T-helper 2 cell treated with Interferon-gamma antibody and Interleukin-4, amounts not matched to agents 5 μg/mL and 100 μg/mL, for 36 hours (primary cell): Measurements from ENCODE around the gene ATP9B.

Experiments
- DNase-seq: peaks from one replicate; pipeline ENCODE4 v3.0.0; 2021; ENCODE audit warnings: low spot score
- H3K27ac Mint-ChIP-seq: one replicate; pipeline ENCODE4 v1.8.0; 2021; ENCODE audit warnings: mild to moderate bottlenecking, mixed read lengths
- H3K27me3 Mint-ChIP-seq: one replicate; pipeline ENCODE4 v1.8.0; 2021; ENCODE audit warnings: low read depth, mixed read lengths
- H3K36me3 Mint-ChIP-seq: one replicate; pipeline ENCODE4 v1.8.0; 2021; ENCODE audit warnings: low read depth, mixed read lengths
- H3K4me1 Mint-ChIP-seq: one replicate; pipeline ENCODE4 v1.8.0; 2021; ENCODE audit warnings: low read depth, mixed read lengths
- H3K4me3 Mint-ChIP-seq: one replicate; pipeline ENCODE4 v1.8.0; 2022; ENCODE audit warnings: mild to moderate bottlenecking, moderate library complexity, mixed read lengths
- H3K9me3 Mint-ChIP-seq: one replicate; pipeline ENCODE4 v1.8.0; 2021; ENCODE audit warnings: mixed read lengths

The ATP9B gene

DNA sequence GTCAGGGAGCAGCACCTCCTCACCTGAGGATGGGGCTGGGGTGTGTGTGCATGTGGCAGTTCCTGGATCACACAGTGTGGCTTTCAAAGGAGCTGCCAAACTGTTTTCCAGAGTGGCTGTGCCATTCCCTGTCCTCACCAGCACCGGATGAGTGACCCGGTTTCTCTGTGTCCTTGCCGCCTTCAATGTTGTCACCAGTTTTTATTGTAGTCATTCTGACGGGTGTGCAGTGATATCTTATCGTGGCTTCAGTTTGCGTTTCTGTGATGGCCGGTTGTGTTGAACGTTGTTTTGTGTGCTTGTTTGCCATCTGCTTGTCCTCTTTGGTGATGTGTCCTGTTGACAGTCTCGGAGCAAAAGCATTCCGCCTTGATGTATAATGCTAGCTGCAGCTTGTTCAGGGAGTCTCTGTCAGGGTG, 108.9 kb downstream of the ATP9B start:
- H3K4me3 Mint-ChIP-seq: no peak overlapping the region

GRCh38 chr18:79182047-79182713, 113.0 kb downstream of the ATP9B start:
- DNase-seq: no peak
- Mint-ChIP-seq H3K27me3 (no peaks in the 10 kb centered on the region), H3K27ac (no peak overlapping the region), H3K4me1 (peaks cover 3% of the 10 kb centered on the region), H3K36me3 (no peaks in the 10 kb centered on the region), H3K9me3 (no peaks in the 10 kb centered on the region), H3K4me3 (no peak overlapping the region)

More for the DNA sequence above, 108.9 kb downstream of the ATP9B start:
- Mint-ChIP-seq H3K4me1 (peaks cover 3% of the 10 kb centered on the region), H3K9me3 (no peaks in the 10 kb centered on the region), H3K36me3 (peaks cover 2% of the 10 kb centered on the region), H3K27me3 (no peaks in the 10 kb centered on the region), H3K27ac (no peak overlapping the region)
- DNase-seq: no peak

DNA sequence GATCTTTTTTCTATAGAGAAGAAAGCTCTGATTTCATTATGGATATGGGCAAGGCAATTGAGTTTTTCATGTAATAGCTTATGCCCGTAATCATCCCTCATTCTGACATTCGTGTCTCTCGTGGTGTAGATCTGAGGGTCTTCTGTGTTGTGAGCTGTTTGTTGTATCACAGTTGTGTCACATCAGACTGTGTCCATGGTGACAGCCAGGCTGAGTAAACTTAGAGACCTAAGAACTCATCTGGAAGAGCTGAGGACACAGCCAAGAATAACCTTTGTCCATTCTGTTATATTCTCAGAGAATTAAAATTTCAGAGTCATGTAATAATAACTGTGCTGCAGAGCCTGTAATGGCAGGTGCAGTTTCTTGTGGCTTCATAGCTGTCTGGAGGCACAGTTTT, 116.5 kb downstream of the ATP9B start:
- no peak overlapping the region for H3K4me3 Mint-ChIP-seq

GRCh38 chr18:79186649-79187048, 117.5 kb downstream of the ATP9B start:
- H3K27ac Mint-ChIP-seq: no peak overlapping the region
- peaks cover 1% of the 10 kb centered on the region for H3K36me3 Mint-ChIP-seq
- H3K4me1 Mint-ChIP-seq: peaks cover 4% of the 10 kb centered on the region

More for the DNA sequence above, 116.5 kb downstream of the ATP9B start:
- DNase-seq: no peak
- Mint-ChIP-seq H3K27ac (no peak overlapping the region), H3K9me3 (no peaks in the 10 kb centered on the region), H3K36me3 (no peaks in the 10 kb centered on the region), H3K27me3 (no peaks in the 10 kb centered on the region), H3K4me1 (peaks cover 3% of the 10 kb centered on the region)

DNA sequence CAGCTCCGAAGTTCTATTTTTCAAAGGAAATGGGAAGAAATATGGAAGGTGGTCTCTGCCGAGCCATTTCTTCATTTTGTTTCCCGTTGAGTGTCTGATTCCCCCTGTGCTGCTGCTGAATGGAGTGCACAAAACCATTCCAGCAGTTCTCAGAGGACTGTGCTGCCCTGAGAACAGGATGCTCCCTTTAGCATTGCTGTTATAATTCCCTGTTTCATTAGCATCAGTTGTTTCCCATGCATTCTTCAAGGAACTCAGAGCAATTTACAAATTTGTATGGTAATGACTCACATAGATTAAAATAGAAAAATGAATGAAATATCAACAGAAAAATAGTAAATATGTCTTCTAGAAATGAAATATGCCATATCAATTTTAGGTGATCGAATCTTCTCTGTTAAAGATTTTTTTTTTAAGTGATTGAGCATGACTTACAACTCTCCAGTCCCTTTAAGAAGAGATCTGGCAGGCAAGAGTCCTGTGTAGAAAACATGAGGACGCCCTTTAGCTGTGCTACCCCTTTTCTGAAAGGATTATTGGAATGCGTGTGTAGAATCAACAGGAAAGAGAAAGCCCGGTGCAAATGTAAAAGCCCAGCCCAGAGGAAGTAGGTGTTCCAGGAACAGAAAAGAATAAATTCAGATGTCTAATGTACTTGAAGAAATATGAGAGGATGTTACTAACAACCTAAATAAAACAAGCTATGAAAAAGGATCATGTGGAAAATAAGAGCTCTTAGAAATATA, 118.5 kb downstream of the ATP9B start:
- DNase-seq: no peak
- Mint-ChIP-seq H3K9me3 (no peaks in the 10 kb centered on the region), H3K4me3 (no peak overlapping the region), H3K27ac (no peak overlapping the region), H3K27me3 (no peaks in the 10 kb centered on the region), H3K36me3 (peaks cover 1% of the 10 kb centered on the region), H3K4me1 (peaks cover 5% of the 10 kb centered on the region)

More at GRCh38 chr18:79186649-79187048, 117.5 kb downstream of the ATP9B start:
- no peak overlapping the region for H3K4me3 Mint-ChIP-seq
- DNase-seq: no peak
- H3K9me3 Mint-ChIP-seq: no peaks in the 10 kb centered on the region
- H3K27me3 Mint-ChIP-seq: no peaks in the 10 kb centered on the region

- DNase-seq: no peak
- H3K9me3 Mint-ChIP-seq: no peaks in the 10 kb centered on the region
- peaks cover 1% of the 10 kb centered on the region for H3K36me3 Mint-ChIP-seq
- no peaks in the 10 kb centered on the region for H3K27me3 Mint-ChIP-seq
- H3K4me3 Mint-ChIP-seq: no peak overlapping the region
- H3K27ac Mint-ChIP-seq: no peak overlapping the region
- peaks cover 5% of the 10 kb centered on the region for H3K4me1 Mint-ChIP-seq
These were observed 122.2 kb downstream of the ATP9B start for GRCh38 chr18:79191418-79191817.

DNA sequence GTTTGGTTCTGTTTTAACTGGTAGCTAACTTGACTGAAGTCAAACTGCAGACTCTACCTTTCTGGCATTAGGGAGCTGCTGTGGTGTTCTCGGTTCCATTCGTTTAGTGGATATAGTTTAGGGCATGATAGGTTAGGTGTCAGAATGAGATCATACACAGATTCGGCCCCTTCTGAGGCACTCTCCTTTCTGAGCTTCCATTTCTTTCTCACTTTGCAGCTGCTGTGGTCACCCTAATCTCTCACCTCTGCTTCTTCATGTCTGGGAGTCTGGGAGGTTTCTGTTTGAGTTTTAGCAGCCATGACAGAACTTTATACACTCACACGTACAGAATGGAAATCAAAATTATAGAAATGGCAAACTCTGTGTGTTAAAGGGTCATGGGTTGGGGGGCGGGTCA, 122.8 kb downstream of the ATP9B start:
- Mint-ChIP-seq H3K36me3 (peaks cover 1% of the 10 kb centered on the region), H3K4me1 (peaks cover 5% of the 10 kb centered on the region), H3K27ac (no peak overlapping the region), H3K4me3 (no peak overlapping the region), H3K9me3 (no peaks in the 10 kb centered on the region), H3K27me3 (no peaks in the 10 kb centered on the region)
- no peak for DNase-seq

GRCh38 chr18:79193826-79194225, 124.6 kb downstream of the ATP9B start:
- peaks cover 2% of the 10 kb centered on the region for H3K4me1 Mint-ChIP-seq
- DNase-seq: no peak
- H3K4me3 Mint-ChIP-seq: no peak overlapping the region
- H3K36me3 Mint-ChIP-seq: peaks cover 1% of the 10 kb centered on the region
- no peak overlapping the region for H3K27ac Mint-ChIP-seq
- H3K9me3 Mint-ChIP-seq: no peaks in the 10 kb centered on the region
- H3K27me3 Mint-ChIP-seq: no peaks in the 10 kb centered on the region

DNA sequence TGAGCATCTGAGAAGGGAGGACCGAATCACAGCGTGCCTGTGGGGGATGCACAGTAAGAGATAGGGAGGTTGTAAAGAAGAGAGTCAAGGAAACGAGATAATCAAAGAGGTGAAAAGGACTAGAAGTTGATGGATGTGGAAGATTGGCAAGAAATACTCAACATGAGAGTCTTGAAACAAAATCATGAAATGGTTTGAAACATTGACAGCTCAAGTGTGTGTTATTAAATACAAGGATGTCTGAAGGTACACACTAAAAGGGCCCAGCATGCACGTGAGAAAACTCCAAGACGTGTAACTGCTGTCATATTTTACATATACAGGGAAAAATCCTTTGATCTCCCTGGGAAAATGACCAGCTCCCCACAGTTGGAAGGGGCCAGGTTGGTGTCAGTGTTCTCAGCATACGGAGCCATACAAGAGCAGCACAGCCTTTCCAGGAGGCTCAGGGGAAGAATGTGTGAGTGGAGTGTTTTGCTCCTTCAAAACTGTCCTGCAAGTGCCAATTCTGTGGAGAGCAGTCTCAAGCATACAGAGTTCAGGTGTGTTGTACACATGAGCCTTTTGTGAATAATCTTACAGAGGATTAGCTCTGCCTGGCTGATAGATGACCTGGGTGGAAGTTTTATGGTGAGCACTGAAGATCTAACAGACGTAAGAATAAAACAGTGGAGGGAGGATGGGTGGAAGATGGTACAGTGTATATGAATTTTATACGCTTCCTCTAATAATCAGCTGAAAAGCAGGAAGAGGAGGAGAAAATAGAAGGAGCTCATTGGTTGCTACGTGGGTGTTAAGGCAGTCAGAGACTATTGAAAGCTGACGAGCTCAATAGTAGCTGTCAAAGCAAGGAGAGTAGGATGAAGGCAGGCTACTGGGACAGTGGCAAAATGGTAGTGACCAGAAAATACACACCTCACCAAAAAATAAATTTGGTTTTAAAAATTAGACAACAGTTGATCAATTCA, 126.8 kb downstream of the ATP9B start:
- Mint-ChIP-seq H3K4me1 (peaks cover 2% of the 10 kb centered on the region), H3K27me3 (no peaks in the 10 kb centered on the region), H3K36me3 (peaks cover 1% of the 10 kb centered on the region), H3K27ac (no peak overlapping the region), H3K4me3 (no peak overlapping the region), H3K9me3 (peaks cover 5% of the 10 kb centered on the region)
- DNase-seq: no peak

- no peak overlapping the region for H3K4me3 Mint-ChIP-seq
- H3K27me3 Mint-ChIP-seq: no peaks in the 10 kb centered on the region
- no peak overlapping the region for H3K27ac Mint-ChIP-seq
- no peaks in the 10 kb centered on the region for H3K36me3 Mint-ChIP-seq
- DNase-seq: no peak
- H3K9me3 Mint-ChIP-seq: peaks cover 5% of the 10 kb centered on the region
- peaks cover 5% of the 10 kb centered on the region for H3K4me1 Mint-ChIP-seq
These were observed 128.3 kb downstream of the ATP9B start for GRCh38 chr18:79197531-79197930.

DNA sequence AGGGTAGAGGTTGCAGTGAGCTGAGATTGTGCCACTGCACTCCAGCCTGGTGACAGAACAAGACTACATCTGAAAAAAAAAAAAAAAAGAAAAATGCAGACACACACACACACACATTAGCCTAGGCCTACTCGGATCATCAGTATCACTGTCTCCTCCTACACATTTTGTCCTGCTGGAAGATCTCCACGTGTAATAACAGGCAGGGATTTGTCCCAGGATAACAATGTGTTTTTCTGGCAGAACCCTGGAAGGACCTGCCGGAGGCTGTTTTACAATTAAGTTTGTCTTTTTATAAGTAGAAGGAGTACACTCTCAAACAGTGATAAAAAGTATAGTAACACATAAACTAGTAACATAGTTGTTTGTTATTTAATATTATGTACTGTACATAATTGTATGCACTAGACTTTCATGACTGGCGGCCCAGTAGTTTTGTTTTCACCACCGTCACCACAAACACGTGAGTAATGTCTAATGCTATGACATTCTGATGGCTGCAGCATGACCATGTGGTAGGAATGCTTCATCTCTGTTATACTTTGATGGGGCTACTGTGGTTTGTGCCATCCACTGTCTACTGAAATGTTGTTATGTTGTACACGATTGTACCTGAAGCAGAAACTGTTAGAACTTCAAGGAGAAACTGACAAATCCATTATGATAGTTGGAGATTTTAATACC, 130.6 kb downstream of the ATP9B start:
- Mint-ChIP-seq H3K4me3 (no peak overlapping the region), H3K27me3 (no peaks in the 10 kb centered on the region), H3K36me3 (no peaks in the 10 kb centered on the region), H3K4me1 (peaks cover 9% of the 10 kb centered on the region), H3K27ac (peak overlapping the region; percentile 12), H3K9me3 (peaks cover 5% of the 10 kb centered on the region)
- DNase-seq: no peak

DNA sequence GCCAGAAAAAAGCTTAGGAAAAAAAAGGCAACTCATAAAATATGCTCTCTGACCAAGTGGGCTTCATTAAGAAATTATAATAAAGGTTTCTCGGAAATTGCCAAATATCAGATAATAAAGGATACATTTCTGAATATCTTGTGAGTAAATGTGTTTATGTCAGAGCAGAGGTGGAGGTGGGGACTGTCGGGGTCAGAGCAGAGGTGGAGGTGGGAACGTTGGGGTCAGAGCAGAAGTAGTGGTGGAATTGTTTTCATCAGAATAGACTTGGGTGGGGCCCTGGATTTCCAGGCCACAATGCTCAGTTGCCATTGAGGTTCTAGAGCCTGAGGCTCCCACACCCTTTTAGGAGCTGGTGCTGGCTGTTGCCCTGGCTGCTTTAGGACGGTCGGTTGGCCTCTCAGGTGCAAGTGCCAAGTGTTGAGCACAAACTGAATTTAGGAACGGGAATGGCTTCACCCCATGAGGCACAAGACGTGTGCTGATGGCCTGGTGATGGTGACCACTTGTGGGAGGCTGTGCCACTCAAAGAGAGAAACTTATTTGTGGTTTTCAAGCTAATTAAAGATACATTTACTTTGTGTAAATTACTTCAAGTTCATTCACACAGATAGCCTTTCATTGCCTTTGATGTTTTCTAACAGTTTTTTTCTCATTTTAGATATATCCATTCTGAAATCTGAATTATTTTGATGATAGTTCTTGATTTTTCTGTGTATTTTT, 131.5 kb downstream of the ATP9B start:
- Mint-ChIP-seq H3K4me3 (no peak overlapping the region), H3K36me3 (no peaks in the 10 kb centered on the region), H3K27me3 (no peaks in the 10 kb centered on the region), H3K4me1 (peaks cover 9% of the 10 kb centered on the region), H3K9me3 (peaks cover 5% of the 10 kb centered on the region), H3K27ac (no peak overlapping the region)
- DNase-seq: peak; percentile 22
